Activated CD4-positive, alpha-beta T cell treated with anti-CD3 and anti-CD28 coated beads, Interleukin-2, amount 50 U/mL, for 24 hours (primary cell): ENCODE measurements around the gene PLEKHA1.

Experiments
- DNase-seq, 2 donors: peaks; one replicate each; pipeline ENCODE4 v3.0.0-alpha.2; 2020; ENCODE audit warnings: low read depth in 1 of 2, low spot score in 1 of 2

PLEKHA1 gene

DNA sequence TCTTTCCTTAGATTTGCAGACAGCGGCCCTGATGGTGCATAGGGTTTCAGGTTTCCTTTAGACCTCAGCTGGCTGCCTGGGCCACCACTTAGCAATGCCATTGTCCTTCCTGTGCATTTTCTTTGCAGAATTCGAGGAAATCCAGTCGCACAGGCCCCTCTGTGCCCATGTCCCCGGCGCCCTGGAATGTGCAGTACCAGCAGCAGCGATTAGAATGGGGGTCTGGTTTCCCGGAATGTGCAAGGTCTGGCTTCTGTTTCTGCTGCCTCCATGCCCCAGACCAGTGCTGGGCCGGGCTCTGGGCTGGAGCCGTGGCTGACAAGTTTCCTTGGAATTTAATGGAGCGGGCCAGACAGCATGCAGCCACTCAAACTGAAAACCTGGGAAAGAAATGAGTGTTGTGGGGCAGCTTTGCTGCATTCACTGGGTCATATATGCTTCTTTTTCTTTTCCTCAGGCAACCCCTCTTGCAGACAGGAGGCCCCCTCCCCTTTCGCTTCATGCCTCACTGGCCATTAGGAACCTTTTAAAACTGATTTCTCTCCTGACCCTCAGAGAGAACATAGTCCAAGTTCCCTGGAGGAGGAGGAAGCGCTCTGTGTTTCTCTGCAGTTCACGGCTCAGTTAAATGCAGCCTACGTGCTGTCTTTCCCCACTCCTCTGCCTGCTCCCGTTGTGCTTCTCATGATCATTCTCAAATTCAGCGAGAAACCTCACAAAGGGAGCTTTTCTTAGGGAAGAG lies 101.3 kb downstream of the PLEKHA1 start:
- no peak for DNase-seq

DNA sequence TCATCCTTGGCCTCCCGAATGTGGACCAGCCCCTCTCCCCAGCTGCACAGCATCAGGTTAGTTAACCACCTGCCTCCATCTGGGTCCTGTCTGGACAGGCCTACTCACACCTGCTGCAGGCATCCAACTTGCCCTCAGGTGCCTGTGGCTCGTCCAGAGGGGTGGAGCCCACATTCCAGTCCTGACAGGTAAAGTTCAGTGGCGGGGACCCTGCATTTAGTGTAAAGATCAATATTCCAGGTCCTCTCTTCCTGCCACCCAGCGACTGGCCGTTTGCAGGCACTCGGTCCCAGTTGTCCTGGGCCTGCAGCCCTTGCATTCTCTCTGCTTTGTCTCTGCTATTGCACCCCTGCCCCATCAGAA lies 101.8 kb downstream of the PLEKHA1 start:
- DNase-seq: no peak

DNA sequence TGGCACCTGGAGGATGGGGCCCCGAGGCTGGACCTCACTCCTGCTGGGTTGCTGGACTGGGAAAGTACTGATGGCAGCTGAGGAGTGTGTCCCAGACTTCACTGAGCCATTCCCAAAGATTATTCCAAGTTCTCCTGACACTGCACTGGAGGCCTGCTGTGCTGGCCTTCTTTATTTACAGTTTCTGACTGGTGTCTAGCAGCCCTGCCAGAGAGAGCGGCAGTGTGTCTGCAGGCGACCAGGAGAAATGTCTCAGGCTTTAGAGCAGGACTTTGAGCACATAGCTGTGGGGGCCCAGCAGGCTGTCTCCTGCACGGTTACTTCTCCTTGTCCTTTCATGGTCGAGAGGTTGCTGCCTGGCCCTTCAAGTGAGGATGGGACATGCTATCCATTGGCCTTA lies 102.9 kb downstream of the PLEKHA1 start:
- no peak for DNase-seq

DNA sequence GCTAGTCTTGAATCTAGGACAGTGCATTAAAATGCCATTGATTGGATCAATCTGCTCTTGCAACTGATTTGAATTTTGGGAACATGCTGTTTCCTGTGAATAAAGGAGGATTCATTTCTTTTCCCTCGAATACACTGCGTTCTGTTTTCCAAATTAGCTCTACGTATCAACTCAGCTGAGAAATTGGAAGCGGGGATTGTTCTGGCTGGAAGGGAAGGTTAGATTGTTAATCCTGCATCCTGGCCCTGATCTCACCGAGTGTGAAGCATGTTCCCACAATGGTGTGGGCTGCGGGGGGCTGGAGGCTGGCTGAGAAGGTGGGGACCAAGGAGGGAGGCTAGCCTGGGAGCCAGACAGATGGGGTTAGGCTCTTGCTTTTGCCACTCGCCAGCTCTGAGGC lies 104.5 kb downstream of the PLEKHA1 start:
- no peak for DNase-seq

DNA sequence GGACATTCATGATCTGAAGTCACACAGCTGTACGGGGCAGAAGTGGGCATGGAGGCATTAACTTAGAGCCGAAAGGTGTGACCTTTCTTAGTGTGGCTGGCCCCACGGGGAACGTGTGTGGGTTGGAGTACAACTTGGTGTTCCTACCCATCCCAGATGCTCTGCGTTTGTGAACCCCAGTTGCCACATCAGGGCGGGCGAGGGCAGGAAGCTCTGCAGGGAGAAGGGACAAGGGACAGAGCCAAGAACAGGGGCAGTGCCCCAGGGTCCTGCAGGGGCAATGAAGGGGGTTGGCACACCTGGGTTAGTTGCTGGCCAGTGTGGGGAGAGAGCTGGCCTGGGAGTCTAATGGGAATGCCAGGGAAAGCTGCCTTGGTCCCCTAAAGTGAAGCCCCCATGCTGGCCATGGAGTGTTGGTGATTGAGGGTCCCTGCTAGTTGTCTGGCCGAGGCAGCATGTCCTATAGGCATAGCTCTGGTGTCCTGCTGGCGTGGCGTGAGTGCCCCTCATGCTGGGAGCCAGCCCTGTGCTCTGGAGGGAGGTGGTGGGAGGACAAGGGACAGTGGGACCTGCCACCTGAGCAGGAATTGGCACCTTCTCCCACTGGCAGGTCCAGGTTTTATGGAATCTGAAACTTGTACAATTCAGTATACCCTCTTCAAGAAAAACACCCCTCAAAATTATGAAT lies 105.8 kb downstream of the PLEKHA1 start:
- DNase-seq: no peak

DNA sequence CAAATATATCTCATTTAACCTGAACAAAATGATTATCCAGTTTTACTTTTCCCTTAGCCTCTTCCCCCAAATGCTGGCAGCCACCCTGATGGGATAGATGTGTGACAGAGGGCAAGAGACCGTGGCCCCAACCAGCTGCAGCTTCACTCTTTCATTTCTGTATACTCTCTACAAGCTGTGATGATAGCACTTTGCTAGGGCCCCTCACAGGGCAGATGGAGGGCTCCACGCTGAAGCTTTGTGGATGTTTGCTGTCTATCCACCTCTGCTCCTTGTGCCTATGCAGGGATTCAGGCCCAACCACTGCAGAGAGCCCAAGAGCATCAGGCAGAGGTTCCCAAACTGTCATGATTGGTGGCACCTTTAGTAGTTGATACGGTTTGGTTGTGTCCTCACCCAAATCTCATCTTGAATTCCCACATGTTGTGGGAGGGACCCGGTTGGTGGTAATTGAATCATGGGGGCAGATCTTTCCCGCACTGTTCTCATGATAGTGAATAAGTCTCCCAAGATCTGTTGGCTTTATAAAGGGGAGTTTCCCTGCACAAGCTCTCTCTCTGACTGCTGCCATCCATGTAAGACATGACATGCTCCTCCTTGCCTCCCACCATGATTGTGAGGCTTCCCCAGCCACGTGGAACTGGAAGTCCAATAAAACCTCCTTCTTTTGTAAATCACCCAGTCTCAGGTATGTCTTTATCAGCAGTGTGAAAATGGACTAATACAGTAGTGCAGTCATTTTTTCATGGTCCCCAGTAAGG lies 107.0 kb downstream of the PLEKHA1 start:
- DNase-seq: no peak
